GM04503 (cell line): ENCODE results near the gene C1orf232.

Experiments used
- DNase-seq: peaks from one replicate; pipeline ENCODE4 v3.0.0-alpha.2; 2012; ENCODE audit warnings: low read depth

The C1orf232 gene

DNA sequence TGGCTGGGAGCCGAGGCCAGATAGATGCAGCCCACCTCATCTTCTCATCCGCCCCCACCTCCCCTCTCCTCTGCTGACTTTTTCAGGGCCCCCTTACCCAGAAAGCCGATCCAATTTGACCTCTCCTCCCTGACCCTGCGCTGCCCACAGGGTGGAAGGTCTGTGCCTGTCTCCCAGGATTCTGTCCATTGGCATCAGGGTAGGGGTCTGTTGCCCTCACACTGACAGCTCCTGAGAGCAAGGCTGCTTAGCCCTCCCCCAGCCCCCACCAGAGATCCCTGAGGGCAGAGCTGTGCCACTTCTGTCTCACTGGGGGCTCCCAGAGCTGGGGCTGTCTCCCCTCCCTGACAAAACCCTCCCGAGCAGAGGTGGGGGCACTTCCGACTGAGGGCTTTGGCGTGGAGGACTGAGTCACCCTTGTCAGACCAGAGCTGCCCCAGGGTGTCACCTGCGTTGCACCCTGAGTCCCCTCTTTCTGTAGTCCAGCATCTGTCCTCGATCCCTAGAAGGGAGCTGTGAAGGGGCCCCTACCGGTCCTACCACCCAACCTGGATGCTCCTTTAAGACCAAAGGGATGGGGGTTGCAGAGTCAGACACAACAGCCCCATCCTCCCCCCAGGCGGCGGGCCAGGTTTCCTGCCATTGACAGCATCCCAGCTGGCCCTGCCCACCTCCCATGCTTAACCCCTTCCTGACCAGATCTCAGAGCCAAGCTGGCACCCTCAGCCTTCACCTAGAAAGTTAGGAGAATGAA, 12.3 kb downstream of the C1orf232 start:
- DNase-seq: no peak

DNA sequence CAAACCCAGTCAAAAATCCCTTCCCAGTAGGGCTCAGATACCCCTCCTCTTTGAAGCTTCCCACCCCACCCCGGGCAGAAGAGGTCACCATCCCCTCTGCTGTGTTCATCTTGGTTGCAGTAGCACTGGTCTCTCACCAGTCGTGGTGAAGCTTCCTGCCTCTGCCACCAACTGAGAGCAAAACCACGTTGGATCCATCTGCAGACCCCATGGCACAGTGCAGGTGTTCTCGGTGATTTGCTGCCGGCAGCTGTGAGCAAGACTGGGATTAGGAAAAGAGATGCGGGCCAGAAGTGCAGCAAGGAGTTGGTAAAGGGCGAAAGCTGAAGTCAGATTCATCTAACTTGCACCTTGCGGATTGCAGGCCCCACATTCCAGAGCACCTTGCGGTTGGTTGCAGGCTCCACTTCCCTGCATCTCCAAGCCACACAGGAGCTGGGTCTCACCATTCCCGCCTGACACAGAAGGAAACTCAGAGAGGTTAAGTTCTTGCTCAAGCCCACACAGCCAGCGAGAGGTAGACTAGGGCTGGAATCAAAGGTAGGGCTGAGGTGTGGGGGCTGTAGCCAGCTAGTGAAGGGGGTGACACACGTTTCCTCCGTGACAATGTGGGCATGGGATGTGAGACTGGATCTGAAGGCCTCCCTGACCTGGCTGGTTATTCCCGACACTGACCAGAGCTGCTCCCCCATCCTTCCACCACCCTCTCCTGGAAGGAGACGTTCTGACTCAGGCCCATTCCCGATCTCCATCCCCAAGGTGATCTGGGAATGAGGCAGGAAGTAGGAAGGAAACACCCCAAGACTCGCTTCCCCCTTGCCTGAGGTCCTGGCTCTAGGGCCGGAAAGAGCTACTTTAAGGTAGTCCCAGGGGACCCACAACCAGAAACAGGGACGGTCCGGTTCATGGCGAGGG, 13.1 kb downstream of the C1orf232 start:
- no peak for DNase-seq

DNA sequence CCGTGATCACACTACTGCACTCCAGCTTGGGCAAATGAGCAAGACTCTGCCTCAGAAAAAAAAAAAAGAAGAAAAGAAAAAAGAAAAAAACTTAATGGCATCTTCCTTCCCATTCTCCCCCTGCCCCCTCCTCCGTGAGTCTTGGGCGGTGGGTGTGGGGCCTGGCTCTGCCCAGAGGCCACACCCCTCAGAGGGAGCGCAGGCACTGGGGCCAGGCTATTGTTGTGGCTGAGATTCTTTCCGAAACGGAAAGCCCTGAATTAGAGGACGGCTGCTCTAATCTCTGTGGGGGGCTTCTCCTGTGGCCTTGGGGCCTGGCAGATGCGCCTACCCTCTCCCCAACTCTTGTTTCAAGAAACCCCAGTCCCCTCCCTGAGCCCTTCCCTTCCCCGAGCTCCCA, 14.0 kb downstream of the C1orf232 start:
- DNase-seq: no peak

DNA sequence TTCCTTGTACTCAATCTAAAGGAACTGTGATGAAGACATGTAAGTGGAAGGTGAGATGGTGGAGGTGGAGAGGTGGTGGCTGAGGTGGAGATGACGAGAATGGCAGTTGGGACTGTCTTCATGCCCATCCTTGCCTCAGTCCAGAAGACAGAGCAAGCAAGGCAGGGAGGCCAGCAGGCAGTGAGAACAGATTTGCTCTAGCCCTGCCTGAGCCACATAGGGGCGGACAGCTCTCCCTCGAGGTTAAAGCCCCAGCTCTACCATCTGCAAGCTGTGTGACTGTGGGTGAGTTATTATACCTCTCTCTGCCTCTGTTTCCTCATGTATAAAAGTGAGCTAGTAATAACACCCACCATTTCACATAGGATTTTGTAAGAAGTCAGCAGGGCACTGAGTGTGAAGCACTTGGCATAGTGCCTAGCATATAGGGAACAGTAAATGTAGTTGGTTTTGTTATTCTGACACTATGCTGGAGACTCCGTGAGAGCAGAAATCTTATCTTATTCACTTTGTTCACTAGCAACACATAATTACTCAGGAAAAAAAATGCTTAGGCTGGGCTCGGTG, 14.7 kb downstream of the C1orf232 start:
- DNase-seq: no peak

DNA sequence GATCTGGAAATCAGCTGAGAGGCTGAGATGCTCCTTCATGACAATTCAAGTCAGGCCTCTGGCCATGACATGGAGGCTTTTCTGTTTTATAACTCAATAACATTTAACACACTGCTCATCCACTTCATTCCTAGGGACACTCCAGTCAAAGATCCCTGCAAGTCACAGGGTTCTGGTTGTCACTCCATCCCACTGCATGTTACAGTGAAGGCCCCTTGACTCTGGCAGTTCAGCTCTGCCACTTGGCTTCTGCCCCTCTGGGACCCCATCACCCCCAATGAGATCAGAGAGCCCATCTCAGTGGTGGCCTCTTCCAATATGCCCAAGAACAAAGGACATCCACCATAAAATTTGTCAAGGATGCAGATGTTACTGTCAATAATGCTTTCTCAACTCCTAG, 19.9 kb downstream of the C1orf232 start:
- no peak for DNase-seq

DNA sequence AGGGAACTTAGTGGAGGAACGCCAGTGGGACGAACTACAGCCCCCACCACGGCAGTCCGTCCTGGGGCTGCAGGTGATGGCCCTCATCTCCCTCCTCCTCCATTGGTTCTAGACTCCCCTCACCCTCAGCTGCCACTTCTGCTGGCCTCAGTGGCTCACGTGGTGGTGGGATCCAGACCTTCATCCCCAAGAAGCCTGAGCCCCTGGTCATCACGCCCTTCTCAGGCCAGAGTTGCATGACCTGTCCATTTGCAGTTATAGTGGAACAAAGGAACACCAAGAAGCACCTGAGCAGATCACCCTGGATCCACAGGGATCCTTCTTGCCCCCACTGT, 22.8 kb downstream of the C1orf232 start:
- DNase-seq: no peak

DNA sequence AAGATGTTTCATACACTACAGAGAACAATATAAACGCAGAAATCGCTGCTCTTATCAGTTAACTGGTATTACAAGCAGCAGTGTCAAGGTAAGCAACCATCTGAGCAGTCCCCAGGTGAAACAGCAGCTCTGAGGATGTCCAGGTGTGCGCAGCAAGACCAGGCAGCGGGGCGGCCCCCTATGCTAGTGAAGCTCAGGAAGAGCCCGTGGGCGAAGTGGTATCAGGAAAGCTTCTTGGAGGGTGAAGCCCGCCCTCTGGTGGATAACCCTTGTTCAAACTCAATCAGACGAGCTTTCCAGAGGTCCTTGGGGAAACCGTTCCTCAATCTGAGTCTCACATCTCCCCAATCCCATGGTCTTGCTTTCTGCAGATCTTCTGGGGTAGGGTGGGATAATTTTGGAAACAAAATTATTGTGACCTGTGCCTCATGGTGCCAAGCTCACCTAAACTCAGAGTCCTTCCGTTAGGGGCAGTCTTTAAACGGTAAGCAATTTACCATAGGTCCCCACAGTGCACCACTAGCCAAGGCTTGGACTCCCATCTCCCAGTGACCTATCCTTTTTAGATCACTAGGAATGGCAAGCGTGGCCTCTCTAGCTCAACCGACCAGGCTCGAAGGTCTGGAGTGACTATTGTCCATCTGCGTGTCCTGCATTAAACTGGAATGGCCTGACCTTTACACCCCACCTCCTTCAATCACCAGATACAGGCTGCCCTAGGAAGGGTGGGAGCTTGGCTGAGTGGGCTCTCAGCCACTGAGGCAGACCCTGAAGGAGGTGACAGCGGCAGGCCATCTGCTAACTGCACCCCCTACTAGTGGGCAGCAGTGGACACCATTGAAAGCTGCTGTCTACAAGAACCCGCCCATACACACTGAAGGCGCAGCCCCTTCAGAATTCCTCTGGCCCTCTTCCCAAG, 23.5 kb downstream of the C1orf232 start:
- no peak for DNase-seq

DNA sequence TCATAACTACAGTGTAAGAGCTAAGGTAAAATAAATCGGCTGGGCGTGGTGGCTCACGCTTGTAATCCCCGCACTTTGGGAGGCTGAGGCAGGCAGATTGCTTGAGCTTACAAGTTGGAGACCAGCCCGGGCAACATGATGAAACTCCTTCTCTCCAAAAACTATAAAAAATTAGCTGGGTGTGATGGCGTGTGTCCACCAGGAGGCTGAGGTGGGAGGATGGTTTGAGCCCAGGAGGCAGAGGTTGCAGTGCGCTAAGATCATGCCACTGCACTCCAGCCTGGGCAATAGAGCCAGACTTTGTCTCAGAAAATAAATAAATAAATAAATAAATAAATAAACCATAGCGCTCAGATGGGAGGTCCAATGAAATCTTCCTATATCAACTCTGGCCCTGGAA, 26.6 kb downstream of the C1orf232 start:
- DNase-seq: no peak

DNA sequence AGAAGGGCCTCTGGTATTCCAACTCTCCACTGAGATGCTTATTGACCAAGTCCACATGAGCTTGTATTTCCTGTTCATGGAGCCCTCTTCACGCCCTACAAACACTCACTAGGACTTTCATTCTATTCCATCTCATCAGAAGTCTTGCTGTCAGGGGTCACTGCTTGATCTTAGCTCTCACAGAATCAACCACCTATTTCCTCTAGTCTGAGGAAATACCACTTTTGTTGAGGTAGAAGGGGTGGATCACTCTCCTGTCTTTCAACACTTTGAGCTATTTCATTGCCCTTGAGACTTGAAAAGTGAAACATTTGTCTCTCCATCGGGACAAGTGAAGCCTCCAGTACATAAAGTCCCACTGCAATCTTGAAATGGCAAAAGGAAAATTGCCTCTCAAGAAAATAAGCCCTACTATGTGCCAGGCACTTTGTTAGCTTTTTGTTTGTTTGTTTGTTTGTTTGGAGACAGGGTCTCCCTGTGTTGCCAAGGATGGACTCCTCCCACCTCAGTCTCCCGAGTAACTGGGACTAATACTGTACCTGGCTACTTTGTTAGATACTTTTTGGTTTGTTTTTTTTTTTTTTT, 29.7 kb downstream of the C1orf232 start:
- no peak for DNase-seq

DNA sequence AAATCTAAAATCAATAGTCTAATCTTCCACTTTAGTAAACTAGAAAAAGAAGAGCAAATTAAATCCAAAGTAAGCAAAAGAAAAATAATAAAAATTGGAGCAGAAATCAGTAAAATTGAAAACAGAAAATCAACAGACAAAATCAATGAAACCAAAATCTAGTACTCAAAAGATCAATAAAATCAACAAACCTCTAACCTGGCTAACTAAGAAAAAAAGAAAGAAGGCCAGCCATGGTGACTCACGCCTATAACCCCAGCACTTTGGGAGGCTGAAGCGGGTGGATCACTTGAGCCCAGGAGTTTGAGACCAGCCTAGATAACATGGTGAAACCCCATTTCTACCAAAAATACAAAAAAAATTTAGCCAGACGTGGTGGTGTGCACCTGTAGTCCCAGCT, 34.3 kb downstream of the C1orf232 start:
- DNase-seq: no peak

DNA sequence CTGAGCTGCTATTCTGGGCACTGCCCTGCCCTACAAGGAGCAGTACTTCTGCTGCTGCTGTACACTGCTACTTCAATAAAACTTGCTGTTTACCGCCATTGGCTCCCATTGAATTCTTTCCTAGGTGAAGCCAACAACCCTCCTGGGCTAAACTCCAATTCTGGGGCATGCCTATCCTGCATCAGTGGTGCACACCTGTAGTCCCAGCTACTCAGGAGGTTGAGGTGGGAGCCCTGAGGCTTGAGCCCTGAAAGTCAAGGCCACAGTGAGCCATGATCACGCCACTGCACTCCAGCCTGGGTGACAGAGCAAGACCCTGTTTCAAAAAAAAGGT, 36.0 kb downstream of the C1orf232 start:
- DNase-seq: no peak

DNA sequence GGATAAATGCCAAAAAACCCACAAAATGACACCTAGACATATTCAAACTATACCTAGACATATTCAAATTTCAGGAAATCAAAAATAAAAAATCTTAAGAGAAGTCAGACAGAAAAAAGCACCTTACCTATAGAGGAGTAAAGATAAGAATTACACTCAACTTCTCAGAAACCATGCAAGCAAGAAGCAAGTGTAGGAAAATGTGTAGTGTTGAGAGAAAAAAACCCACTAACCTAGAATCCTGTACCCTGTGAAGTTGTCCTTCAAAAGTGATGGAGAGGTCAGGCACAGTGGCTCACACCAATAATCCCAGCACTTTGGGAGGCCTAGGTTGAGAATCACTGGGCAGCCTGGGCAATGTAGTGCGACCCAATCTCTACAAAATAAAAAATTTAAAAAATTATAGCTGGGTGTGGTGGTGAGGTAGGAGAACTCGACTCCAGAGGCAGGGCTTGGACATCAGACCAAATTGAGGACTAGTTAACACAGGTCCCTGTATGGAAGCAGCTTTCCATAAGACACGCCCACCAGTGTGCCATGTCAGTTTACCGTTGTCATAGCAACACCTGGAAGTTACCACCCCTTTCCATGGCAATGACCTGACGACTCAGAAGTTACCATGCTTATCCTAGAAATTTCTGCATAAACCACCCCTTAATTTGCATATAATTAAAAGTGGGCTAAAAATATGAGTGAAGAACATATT, 36.5 kb downstream of the C1orf232 start:
- no peak for DNase-seq

DNA sequence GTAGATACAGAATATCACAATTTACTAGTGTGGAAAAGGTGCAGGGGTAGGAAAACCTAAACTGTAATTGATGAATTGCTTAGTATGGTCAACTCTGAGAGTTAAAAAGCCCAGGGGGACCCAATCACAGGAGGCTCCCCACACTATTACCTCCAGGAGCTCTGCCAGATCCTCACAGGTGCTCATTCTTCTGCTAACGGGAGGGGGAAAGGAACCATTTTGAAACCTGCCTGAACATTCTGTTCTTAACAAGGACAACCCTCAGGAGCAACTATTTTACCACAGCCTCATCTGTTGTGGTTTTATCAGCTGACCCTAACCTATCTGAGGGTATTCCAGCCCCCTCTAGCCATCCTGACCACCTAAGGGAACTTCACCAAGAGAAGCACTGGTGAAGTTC, 38.1 kb downstream of the C1orf232 start:
- no peak for DNase-seq

DNA sequence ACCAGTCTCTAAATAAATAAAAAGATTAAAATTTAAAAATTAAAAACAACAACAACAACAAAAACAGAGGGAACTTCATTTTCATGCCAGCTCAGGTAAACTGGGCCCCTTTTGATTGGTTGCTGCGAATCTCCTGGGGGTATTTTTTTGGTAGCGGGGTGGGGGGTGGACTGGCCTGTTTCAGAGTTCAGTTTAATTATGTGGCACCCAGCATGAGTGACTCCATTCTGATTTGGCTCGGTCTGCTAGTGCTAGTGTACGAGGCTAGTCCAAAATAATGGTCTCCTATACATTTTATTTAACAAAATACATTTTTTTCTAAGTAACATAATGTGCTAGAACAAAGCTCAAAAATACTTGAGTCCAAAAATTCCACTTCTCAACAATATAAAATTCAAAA, 39.0 kb downstream of the C1orf232 start:
- no peak for DNase-seq

DNA sequence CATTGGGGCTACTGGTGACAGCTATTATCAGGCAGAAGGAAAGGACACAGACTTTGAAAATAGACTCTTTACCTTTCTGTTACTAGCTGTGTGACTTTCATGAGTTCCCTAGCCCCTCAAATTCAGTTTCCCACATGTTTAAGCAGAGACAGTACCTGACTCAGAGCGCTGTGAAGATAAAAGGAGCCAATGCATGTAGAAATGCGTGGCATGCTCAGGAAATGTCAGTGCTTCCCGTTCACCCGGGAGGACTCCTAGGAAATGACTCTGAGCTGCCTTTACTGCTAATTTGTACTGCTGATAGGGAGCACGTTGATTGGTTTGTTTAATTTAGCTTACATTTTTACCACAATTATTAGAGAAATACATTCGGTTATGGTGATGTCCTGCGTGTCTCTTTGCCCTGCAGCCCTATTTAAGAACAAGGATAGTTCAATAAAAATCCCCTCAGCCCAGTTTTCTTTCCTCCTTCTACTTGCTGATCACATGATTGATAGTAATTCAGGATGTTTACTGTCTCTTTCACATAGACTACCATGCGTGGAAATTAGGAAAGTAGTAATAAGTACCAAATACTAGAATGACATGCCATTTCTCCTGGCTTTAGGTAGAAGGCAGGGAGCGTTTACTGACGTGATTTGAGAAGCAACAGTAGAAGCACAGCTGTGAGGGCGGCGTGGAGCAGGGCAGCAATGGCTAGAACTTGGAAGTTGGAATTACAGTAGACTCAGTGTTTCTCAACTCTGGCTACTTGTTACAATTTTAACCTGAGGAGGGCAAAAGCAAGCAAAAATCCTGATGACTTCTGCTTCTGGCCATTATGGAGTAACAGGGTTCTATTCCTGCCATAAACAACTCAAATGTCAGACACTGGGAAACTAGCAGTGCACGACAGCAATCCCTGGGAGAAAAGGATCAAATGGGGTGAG, 41.3 kb downstream of the C1orf232 start:
- no peak for DNase-seq

DNA sequence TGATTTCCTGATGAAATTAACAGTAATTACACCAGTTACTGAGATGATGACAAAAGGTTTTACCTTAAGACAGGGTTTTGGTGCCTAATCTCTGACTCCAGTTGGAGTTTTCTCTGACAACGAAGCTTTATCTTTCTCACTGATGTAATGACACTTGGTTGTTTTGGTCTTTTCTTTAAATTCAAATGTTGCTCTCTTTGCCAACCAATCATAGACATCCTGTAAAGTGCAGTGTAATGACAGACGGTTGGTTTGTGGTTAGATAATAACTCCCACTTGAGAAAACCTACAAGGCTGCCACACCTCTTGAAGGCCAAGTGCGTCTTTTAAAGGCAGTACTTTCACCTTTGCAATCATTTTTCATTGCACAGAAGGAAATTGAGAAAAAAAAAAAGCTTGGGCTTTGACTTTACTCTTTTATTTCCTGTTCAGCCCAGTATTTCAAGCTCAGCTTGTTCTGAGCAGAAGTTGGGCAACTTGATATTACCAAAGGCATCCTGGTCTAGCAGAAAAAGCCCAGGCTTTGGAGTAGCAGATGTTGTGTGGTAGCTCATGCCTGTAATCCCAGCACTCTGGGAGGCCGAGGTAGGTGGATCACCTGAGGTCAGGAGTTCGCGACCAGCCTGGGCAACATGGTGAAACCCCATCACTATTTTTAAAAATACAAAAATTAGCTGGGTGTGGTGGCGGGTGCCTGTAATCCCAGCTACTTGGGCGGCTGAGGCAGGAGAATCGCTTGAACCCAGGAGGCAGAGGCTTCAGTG, 42.3 kb downstream of the C1orf232 start:
- DNase-seq: no peak

DNA sequence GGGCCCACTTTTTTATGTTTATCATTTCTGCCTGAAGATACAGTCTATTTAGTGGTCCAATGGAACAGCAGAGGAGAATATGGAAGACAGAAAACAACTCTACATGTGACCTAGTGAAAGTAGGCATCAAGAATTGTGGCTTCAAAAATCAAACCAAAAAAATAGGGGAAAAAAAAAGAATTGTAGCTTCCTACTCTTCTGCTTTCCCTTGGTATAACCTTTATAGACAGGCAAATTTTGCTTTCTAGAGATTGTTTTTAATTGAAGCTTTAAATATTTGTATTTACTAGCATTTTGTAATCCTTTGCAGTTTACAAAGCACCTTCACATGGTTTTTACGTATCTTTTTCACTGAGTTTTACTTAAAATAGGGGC, 42.8 kb downstream of the C1orf232 start:
- DNase-seq: no peak

DNA sequence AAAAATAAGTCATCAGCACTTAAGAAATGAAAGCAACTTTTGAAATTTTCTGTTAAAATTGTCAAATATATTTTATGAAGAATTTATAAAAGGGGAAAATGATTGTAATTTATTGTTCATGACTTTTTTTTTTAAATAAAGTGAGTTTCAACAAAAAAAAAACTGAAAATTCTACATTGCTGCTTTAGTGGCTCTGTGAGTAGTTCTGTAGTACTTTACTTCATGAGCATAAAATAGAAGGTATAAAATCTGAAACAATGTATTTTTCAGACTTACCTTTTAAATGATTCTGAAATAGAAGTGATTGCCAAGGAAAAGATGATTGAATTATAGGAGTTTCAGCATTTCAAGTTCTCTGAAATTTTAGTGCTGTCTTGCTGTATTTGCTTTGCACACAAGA, 43.4 kb downstream of the C1orf232 start:
- DNase-seq: no peak
